Measurements from ENCODE around the gene KRTAP4-4. TPM values are rescaled to one million over a fixed set of nuclear protein-coding genes. Genes with fewer than 3 reads are reported as not detected.

The KRTAP4-4 gene
- total and polyA plus RNA-seq, 2 experiments from 2014 or later, result not detected

- 32 to 33% methylated on average over 3 of the region's 3 CpGs for WGBS, 2 experiments (ENCODE audit: low coverage in 1 of 2, low lambda C conversion rate in 2 of 2, missing lambda C conversion rate in 2 of 2)
Measured at GRCh38 chr17:41178341-41178740, 17.8 kb upstream of the KRTAP4-4 start.

GRCh38 chr17:41177727-41178271 lies 17.3 kb upstream of the KRTAP4-4 start, which contains the start of gene KRTAP4-2:
Gene KRTAP4-2 (minus strand): TSS chr17:41178221. CDS start chr17:41178164, 57 bp downstream.
- in situ Hi-C loops (cut with MboI), result no loop called here
- peaks cover 26% of the 10 kb centered on the region for H3F3A ChIP-seq (ENCODE audit: insufficient read depth)
- H3K9me2 ChIP-seq (ENCODE audit: insufficient read depth), result no peaks in the 10 kb centered on the region
- H3K27me3 ChIP-seq (replicated peaks; ENCODE audit: insufficient read depth), result no peaks in the 10 kb centered on the region
- no peaks in the 10 kb centered on the region for H3K79me2 ChIP-seq (ENCODE audit: insufficient read depth)
- DNase-seq, result no peak
- H3K36me3 ChIP-seq (ENCODE audit: low read depth), result no peaks in the 10 kb centered on the region
- H3K9me3 ChIP-seq (ENCODE audit: low read depth), result no peaks in the 10 kb centered on the region
- H3K4me2 ChIP-seq (ENCODE audit: unreplicated experiment), result peak within 1 kb of the TSS; percentile 21
- H3K27ac ChIP-seq, result peak within 1 kb of the TSS; percentile 96
- H3K9ac ChIP-seq, result peak within 1 kb of the TSS; percentile 73
- H4K20me1 ChIP-seq (ENCODE audit: insufficient read depth), result no peaks in the 10 kb centered on the region
- WGBS, 2 experiments (ENCODE audit: low coverage in 1 of 2, low lambda C conversion rate in 2 of 2, missing lambda C conversion rate in 2 of 2), result 98 to 100% methylated on average over 7 of the region's 7 CpGs
- H3K4me3 ChIP-seq, result 0 out of 2 replicates have a peak within 1 kb of the TSS, but pooled peaks have one; percentile 13
- peaks cover 18% of the 10 kb centered on the region for H3K4me1 ChIP-seq (ENCODE audit: insufficient read depth)
- H2AFZ ChIP-seq, result peak within 1 kb of the TSS; percentile 65
- TF ChIP-seq EZH2 (IDR thresholded peaks at IDR 0.05; ENCODE audit: insufficient read depth, poor library complexity, severe bottlenecking) (no peak), EZH2phosphoT487 (IDR thresholded peaks at IDR 0.05; ENCODE audit: insufficient read depth, low read depth) (no peak)

More at GRCh38 chr17:41178341-41178740, 17.8 kb upstream of the KRTAP4-4 start:
- H2AFZ ChIP-seq, result peak overlapping the region; percentile 65
- 0 out of 2 replicates have a peak overlapping the region, but pooled peaks have one; percentile 13 for H3K4me3 ChIP-seq
- no peaks in the 10 kb centered on the region for H3K9me2 ChIP-seq (ENCODE audit: insufficient read depth)
- peak; percentile 90 for DNase-seq
- H3K36me3 ChIP-seq (ENCODE audit: low read depth), result no peaks in the 10 kb centered on the region
- peak overlapping the region; percentile 73 for H3K9ac ChIP-seq
- H3K4me2 ChIP-seq (ENCODE audit: unreplicated experiment), result peak overlapping the region; percentile 5
- in situ Hi-C loops (cut with MboI), result no loop called here
- H4K20me1 ChIP-seq (ENCODE audit: insufficient read depth), result no peaks in the 10 kb centered on the region
- no peaks in the 10 kb centered on the region for H3K27me3 ChIP-seq (replicated peaks; ENCODE audit: insufficient read depth)
- peak overlapping the region; percentile 96 for H3K27ac ChIP-seq
- H3K4me1 ChIP-seq (ENCODE audit: insufficient read depth), result peaks cover 18% of the 10 kb centered on the region
- peaks cover 26% of the 10 kb centered on the region for H3F3A ChIP-seq (ENCODE audit: insufficient read depth)
- H3K9me3 ChIP-seq (ENCODE audit: low read depth), result no peaks in the 10 kb centered on the region
- no peaks in the 10 kb centered on the region for H3K79me2 ChIP-seq (ENCODE audit: insufficient read depth)
- TF ChIP-seq EZH2phosphoT487 (IDR thresholded peaks at IDR 0.05; ENCODE audit: insufficient read depth, low read depth), result no peak
- TF ChIP-seq EZH2 (IDR thresholded peaks at IDR 0.05; ENCODE audit: insufficient read depth, poor library complexity, severe bottlenecking), result no peak

GRCh38 chr17:41176744-41177387 lies 16.3 kb upstream of the KRTAP4-4 start:
- TF ChIP-seq EZH2 (IDR thresholded peaks at IDR 0.05; ENCODE audit: insufficient read depth, poor library complexity, severe bottlenecking) (no peak), EZH2phosphoT487 (IDR thresholded peaks at IDR 0.05; ENCODE audit: insufficient read depth, low read depth) (no peak)
- Histone ChIP-seq H3K27ac (no peak overlapping the region), H3K79me2 (ENCODE audit: insufficient read depth) (no peaks in the 10 kb centered on the region), H4K20me1 (ENCODE audit: insufficient read depth) (no peaks in the 10 kb centered on the region), H3K9me3 (ENCODE audit: low read depth) (no peaks in the 10 kb centered on the region), H3K4me1 (ENCODE audit: insufficient read depth) (peaks cover 19% of the 10 kb centered on the region), H3K9me2 (ENCODE audit: insufficient read depth) (no peaks in the 10 kb centered on the region), H3K4me3 (no peak overlapping the region), H3K27me3 (replicated peaks; ENCODE audit: insufficient read depth) (no peaks in the 10 kb centered on the region), H2AFZ (no peak overlapping the region), H3K4me2 (ENCODE audit: unreplicated experiment) (no peak overlapping the region), H3K36me3 (ENCODE audit: low read depth) (no peaks in the 10 kb centered on the region), H3K9ac (no peak overlapping the region), H3F3A (ENCODE audit: insufficient read depth) (peaks cover 26% of the 10 kb centered on the region)
- in situ Hi-C loops (cut with MboI), result no loop called here
- WGBS, 2 experiments (ENCODE audit: low coverage in 1 of 2, low lambda C conversion rate in 2 of 2, missing lambda C conversion rate in 2 of 2), result 82 to 84% methylated on average over 3 of the region's 3 CpGs
- DNase-seq, result no peak

GRCh38 chr17:41171886-41172285 lies 11.3 kb upstream of the KRTAP4-4 start:
- no peaks in the 10 kb centered on the region for H3K36me3 ChIP-seq (ENCODE audit: low read depth)
- no peak overlapping the region for H3K27ac ChIP-seq
- 61 to 69% methylated on average over 2 of the region's 2 CpGs for WGBS, 2 experiments (ENCODE audit: low coverage in 1 of 2, low lambda C conversion rate in 2 of 2, missing lambda C conversion rate in 2 of 2)
- no peaks in the 10 kb centered on the region for H3K79me2 ChIP-seq (ENCODE audit: insufficient read depth)
- H3K4me2 ChIP-seq (ENCODE audit: unreplicated experiment), result no peak overlapping the region
- H3K9ac ChIP-seq, result no peak overlapping the region
- H3K27me3 ChIP-seq (replicated peaks; ENCODE audit: insufficient read depth), result no peaks in the 10 kb centered on the region
- no peak overlapping the region for H2AFZ ChIP-seq
- DNase-seq, result peak; percentile 65
- H3K4me3 ChIP-seq, result no peak overlapping the region
- in situ Hi-C loops (cut with MboI), result no loop called here
- H3K9me2 ChIP-seq (ENCODE audit: insufficient read depth), result no peaks in the 10 kb centered on the region
- no peak for TF ChIP-seq EZH2phosphoT487 (IDR thresholded peaks at IDR 0.05; ENCODE audit: insufficient read depth, low read depth)
- no peak for TF ChIP-seq EZH2 (IDR thresholded peaks at IDR 0.05; ENCODE audit: insufficient read depth, poor library complexity, severe bottlenecking)
- H3K9me3 ChIP-seq (ENCODE audit: low read depth), result no peaks in the 10 kb centered on the region
- H4K20me1 ChIP-seq (ENCODE audit: insufficient read depth), result no peaks in the 10 kb centered on the region
- no peaks in the 10 kb centered on the region for H3F3A ChIP-seq (ENCODE audit: insufficient read depth)
- peaks cover 3% of the 10 kb centered on the region; the same call in 1 of the 2 replicates for H3K4me1 ChIP-seq (ENCODE audit: insufficient read depth)

Data from GM23248 (cell line).